ENCODE results near the gene ORC2.

GRCh38 chr2:200963124-200963917 is at the start of gene ORC2:
- TF ChIP-seq TAF1 (IDR thresholded peaks at IDR 0.05; ENCODE audit: low read depth): peak; percentile 93
- TF ChIP-seq EP300 (IDR thresholded peaks at IDR 0.05; ENCODE audit: borderline replicate concordance): 0 out of 2 replicates have a peak, but pooled peaks have one; percentile 13
- peak; percentile 6; the same call in 1 of the 2 replicates for TF ChIP-seq TEAD4 (IDR thresholded peaks at IDR 0.05)
- 0 out of 2 replicates have a peak, but pooled peaks have one; percentile 14 for TF ChIP-seq REST (IDR thresholded peaks at IDR 0.05; ENCODE audit: low read depth)
- TF ChIP-seq MAX (IDR thresholded peaks at IDR 0.05): peak; percentile 92; the same call in 1 of the 2 replicates
- no peak for TF ChIP-seq CREB1 (IDR thresholded peaks at IDR 0.05; ENCODE audit: low read depth)
- TF ChIP-seq FOXM1 (IDR thresholded peaks at IDR 0.05; ENCODE audit: borderline replicate concordance, low read depth): 0 out of 2 replicates have a peak, but pooled peaks have one; percentile 28
